Uterus (tissue), 4 donors: ENCODE measurements around the gene DIAPH2. TPM values are rescaled to one million over a fixed set of nuclear protein-coding genes. Genes with fewer than 3 reads are reported as not detected.

ENCODE experiments used
- DNase-seq, 2 donors: peaks; one replicate each; pipeline ENCODE4 v3.0.0-alpha.2; 2019 to 2020
- H3K27ac ChIP-seq, 2 donors: fragments of 200-600 bp; sonication (generic); 1 replicate in 1 of 2; 2 replicates in 1 of 2; pipeline ENCODE4 v1.5.1; 2016 to 2018
- H3K27me3 ChIP-seq, 2 donors: fragments of 200-600 bp; sonication (generic); one replicate each; pipeline ENCODE4 v1.5.1; 2018 to 2019; ENCODE audit warnings: control low read depth in 1 of 2
- H3K36me3 ChIP-seq, 2 donors: fragments of 200-600 bp; sonication (generic); one replicate each; pipeline ENCODE4 v1.5.1; 2019; ENCODE audit warnings: control low read depth in 1 of 2
- H3K4me1 ChIP-seq, 2 donors: fragments of 200-600 bp; sonication (generic); one replicate each; pipeline ENCODE4 v1.5.1; 2018 to 2019; ENCODE audit warnings: control low read depth in 1 of 2
- H3K4me3 ChIP-seq, 2 donors: fragments of 200-600 bp; sonication (generic); 1 replicate in 1 of 2; 2 replicates in 1 of 2; pipeline ENCODE4 v1.5.1; 2018 to 2019; ENCODE audit warnings: mild to moderate bottlenecking in 1 of 2
- H3K9me3 ChIP-seq, 2 donors: fragments of 200-600 bp; sonication (generic); one replicate each; pipeline ENCODE4 v1.5.1; 2019; ENCODE audit warnings: control low read depth in 1 of 2
- CTCF ChIP-seq, 4 experiments: fragments of 200-600 bp in 2 of 4; fragments of 450-650 bp in 2 of 4; sonication (generic) in 2 of 4; IDR thresholded peaks; one replicate each; pipeline ENCODE4 v1.5.1; 2016 to 2019; ENCODE audit warnings: antibody characterized with exemption in 4 of 4, mild to moderate bottlenecking in 2 of 4, moderate library complexity in 1 of 4
- POLR2A ChIP-seq, 2 donors: fragments of 450-650 bp; IDR thresholded peaks; one replicate each; pipeline ENCODE4 v1.6.1; 2016; ENCODE audit warnings: antibody characterized with exemption in 2 of 2, mild to moderate bottlenecking in 1 of 2, moderate library complexity in 1 of 2
- intact Hi-C: fragments of 100-400 bp; cut with DNase I; formaldehyde crosslinking; loops from one replicate; pipeline ENCODE4 v1.15.1; 2023; ENCODE audit warnings: low total_unique reads
- small RNA-seq: library from RNA; depleted of rRNA; stranded (forward); fragments of <200 nt; gene quantifications from one replicate; pipeline ENCODE3, GENCODE V24; 2016
- total RNA-seq, 4 donors: library from RNA; depleted of rRNA in 3 of 4; stranded (reverse); fragments of >200 nt in 3 of 4; gene quantifications; one replicate each; pipeline versions ENCODE4 v1.1.0 to v1.2.4, GENCODE V29; 2014 to 2023
- donor health status: DM: yes; HTN: yes; CAD: no.

Gene DIAPH2
- total RNA-seq, 4 donors from 2014 or later = 16.7 to 41.5 (median 30.3) TPM

GRCh38 chrX:97638621-97639020 lies 954.0 kb downstream of the DIAPH2 start:
- H3K36me3 ChIP-seq = no peaks in the 10 kb centered on the region
- no peaks in the 10 kb centered on the region for H3K27me3 ChIP-seq
- intact Hi-C loops = no loop called here
- no peaks in the 10 kb centered on the region for H3K9me3 ChIP-seq
- no peak for TF ChIP-seq POLR2A (IDR thresholded peaks at IDR 0.05)
- DNase-seq = no peak
- H3K4me3 ChIP-seq = no peak overlapping the region
- no peaks in the 10 kb centered on the region for H3K4me1 ChIP-seq
- no peak overlapping the region for H3K27ac ChIP-seq

GRCh38 chrX:97639526-97639925 lies 954.9 kb downstream of the DIAPH2 start:
- Histone ChIP-seq H3K9me3 (no peaks in the 10 kb centered on the region), H3K36me3 (no peaks in the 10 kb centered on the region), H3K4me3 (no peak overlapping the region), H3K27ac (no peak overlapping the region), H3K4me1 (no peaks in the 10 kb centered on the region), H3K27me3 (no peaks in the 10 kb centered on the region)
- DNase-seq = no peak
- TF ChIP-seq POLR2A (IDR thresholded peaks at IDR 0.05) = no peak
- no peak for TF ChIP-seq CTCF (IDR thresholded peaks at IDR 0.05)
- intact Hi-C loops = no loop called here

Small RNA genes within 50 kb of the gene (small RNA-seq; reads per million reads assigned to genes)
- gene RF00017 (not detected), gene RF00019 (not detected), gene RN7SL74P (not detected)

Other genes with a start within 250 kb of the DIAPH2 start
- gene RPA4, start 199.1 kb downstream of the DIAPH2 start, total RNA-seq = 1 to 10 TPM in 3 of 4 donors, not detected in 1; 1.3 to 3.7 (median 2.2) TPM